Trophoblast cell (in vitro differentiated cells and primary cell): Measurements from ENCODE around the gene SLITRK3.

ENCODE experiments used
- DNase-seq, 2 donors: peaks; one replicate each; pipeline ENCODE4 v3.0.0-alpha.2; 2016
- H2AFZ ChIP-seq: 2 replicates; pipeline ENCODE4 v1.6.1; 2013; ENCODE audit warnings: low read length, moderate library complexity, mild to moderate bottlenecking; ENCODE audit not compliant: insufficient read depth, poor library complexity
- H2AK5ac ChIP-seq: 2 replicates; pipeline ENCODE4 v1.6.1; 2013; ENCODE audit warnings: mild to moderate bottlenecking, low read length
- H2BK120ac ChIP-seq: 2 replicates; pipeline ENCODE4 v1.6.1; 2013; ENCODE audit warnings: low read length, mild to moderate bottlenecking, moderate library complexity; ENCODE audit not compliant: insufficient read depth, poor library complexity
- H2BK12ac ChIP-seq: 2 replicates; pipeline ENCODE4 v1.6.1; 2013; ENCODE audit warnings: mild to moderate bottlenecking, low read length, moderate library complexity
- H2BK5ac ChIP-seq: 2 replicates; pipeline ENCODE4 v1.6.1; 2013; ENCODE audit warnings: low read length, low read depth, moderate library complexity, mild to moderate bottlenecking; ENCODE audit not compliant: poor library complexity
- H3K14ac ChIP-seq: 2 replicates; pipeline ENCODE4 v1.6.1; 2013; ENCODE audit warnings: mild to moderate bottlenecking, low read length
- H3K18ac ChIP-seq: 2 replicates; pipeline ENCODE4 v1.6.1; 2013; ENCODE audit warnings: mild to moderate bottlenecking, low read length
- H3K23ac ChIP-seq: 2 replicates; pipeline ENCODE4 v1.6.1; 2013; ENCODE audit warnings: low read length
- H3K27ac ChIP-seq: 2 replicates; pipeline ENCODE4 v1.5.1; 2013; ENCODE audit warnings: low read depth, mild to moderate bottlenecking, inconsistent platforms, low read length, moderate library complexity
- H3K27me3 ChIP-seq: 2 replicates; pipeline ENCODE4 v1.6.1; 2013; ENCODE audit warnings: inconsistent platforms, mild to moderate bottlenecking, low read length, moderate library complexity; ENCODE audit not compliant: insufficient read depth
- H3K36me3 ChIP-seq, 2 experiments: 1 replicate in 1 of 2; 2 replicates in 1 of 2; pipeline ENCODE4 v1.6.1; 2013; ENCODE audit warnings: low read length in 2 of 2, mild to moderate bottlenecking in 2 of 2, moderate library complexity in 1 of 2; ENCODE audit not compliant: insufficient read depth in 2 of 2, control insufficient read depth in 1 of 2
- H3K4ac ChIP-seq: 2 replicates; pipeline ENCODE4 v1.6.1; 2013; ENCODE audit warnings: low read depth, mild to moderate bottlenecking, low read length, moderate library complexity
- H3K4me1 ChIP-seq, 2 experiments: 1 replicate in 1 of 2; 2 replicates in 1 of 2; pipeline ENCODE4 v1.6.1; 2013; ENCODE audit warnings: low read length in 2 of 2, mild to moderate bottlenecking in 2 of 2, moderate library complexity in 1 of 2; ENCODE audit not compliant: insufficient read depth in 2 of 2, control insufficient read depth in 1 of 2
- H3K4me2 ChIP-seq: 2 replicates; pipeline ENCODE4 v1.6.1; 2013; ENCODE audit warnings: inconsistent platforms, mild to moderate bottlenecking, low read length, moderate library complexity
- H3K4me3 ChIP-seq: 2 replicates; pipeline ENCODE4 v1.5.1; 2013; ENCODE audit warnings: mild to moderate bottlenecking, low read depth, low read length, inconsistent platforms
- H3K79me1 ChIP-seq: one replicate; pipeline ENCODE4 v1.6.1; 2013; ENCODE audit warnings: low read length
- H3K79me2 ChIP-seq: 2 replicates; pipeline ENCODE4 v1.6.1; 2013; ENCODE audit warnings: low read length, mild to moderate bottlenecking; ENCODE audit not compliant: control insufficient read depth, insufficient read depth, poor library complexity
- H3K9ac ChIP-seq: 2 replicates; pipeline ENCODE4 v1.6.1; 2013; ENCODE audit warnings: mild to moderate bottlenecking, low read length
- H3K9me3 ChIP-seq: 2 replicates; pipeline ENCODE4 v1.6.1; 2013; ENCODE audit warnings: low read depth, mild to moderate bottlenecking, control low read depth, inconsistent platforms, low read length; ENCODE audit not compliant: insufficient read depth
- H4K12ac ChIP-seq: 2 replicates; pipeline ENCODE4 v1.6.1; 2013; ENCODE audit warnings: low read depth, mild to moderate bottlenecking, low read length, moderate library complexity
- H4K8ac ChIP-seq: 2 replicates; pipeline ENCODE4 v1.6.1; 2013; ENCODE audit warnings: low read depth, mild to moderate bottlenecking, low read length, moderate library complexity
- H4K91ac ChIP-seq: one replicate; pipeline ENCODE4 v1.6.1; 2013; ENCODE audit warnings: low read depth, mild to moderate bottlenecking, low read length, moderate library complexity
- WGBS: extraction: QIAGEN DNeasy Blood & Tissue Kit; methylation state at CpG from one replicate; pipeline ENCODE4 v1.1.7; 2013; ENCODE audit warnings: missing lambda C conversion rate; ENCODE audit not compliant: insufficient read length, insufficient coverage; ENCODE audit errors: extremely low coverage; 5-methylcytosine and 5-hydroxymethylcytosine counted together

The SLITRK3 gene

DNA sequence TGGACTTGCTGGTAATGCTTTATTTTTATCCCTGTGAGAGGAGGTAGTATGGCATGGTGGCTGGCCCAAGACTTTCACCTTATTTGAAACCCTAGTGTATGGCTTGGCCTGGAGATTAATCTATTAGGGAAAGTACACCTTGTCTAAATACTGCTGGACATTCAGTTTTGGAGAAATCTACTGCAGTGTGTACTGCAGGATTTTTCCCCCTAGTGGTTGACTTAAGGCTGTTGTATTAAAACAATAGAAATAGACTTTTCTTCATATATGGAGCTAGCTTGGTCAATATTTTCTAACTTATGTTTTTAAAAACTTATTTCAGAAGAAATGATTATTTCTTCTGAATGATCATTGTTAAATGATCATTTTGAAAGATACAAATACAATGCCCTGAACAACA is 13.9 kb upstream of the SLITRK3 start:
- Histone ChIP-seq H3K9me3 (no peaks in the 10 kb centered on the region), H3K18ac (no peak overlapping the region), H4K91ac (no peak overlapping the region), H4K12ac (no peak overlapping the region), H3K23ac (no peak overlapping the region), H3K79me1 (no peaks in the 10 kb centered on the region), H2AK5ac (no peak overlapping the region), H4K8ac (no peak overlapping the region), H3K14ac (no peak overlapping the region), H2BK120ac (no peak overlapping the region), H3K4me1 (no peaks in the 10 kb centered on the region), H3K36me3 (no peaks in the 10 kb centered on the region), H2BK5ac (no peak overlapping the region), H2BK12ac (no peak overlapping the region), H3K4me2 (no peak overlapping the region), H3K79me2 (no peaks in the 10 kb centered on the region), H3K27ac (no peak overlapping the region), H3K9ac (no peak overlapping the region), H3K4me3 (no peak overlapping the region), H2AFZ (no peak overlapping the region), H3K4ac (no peak overlapping the region), H3K27me3 (no peaks in the 10 kb centered on the region)
- no peak for DNase-seq

DNA sequence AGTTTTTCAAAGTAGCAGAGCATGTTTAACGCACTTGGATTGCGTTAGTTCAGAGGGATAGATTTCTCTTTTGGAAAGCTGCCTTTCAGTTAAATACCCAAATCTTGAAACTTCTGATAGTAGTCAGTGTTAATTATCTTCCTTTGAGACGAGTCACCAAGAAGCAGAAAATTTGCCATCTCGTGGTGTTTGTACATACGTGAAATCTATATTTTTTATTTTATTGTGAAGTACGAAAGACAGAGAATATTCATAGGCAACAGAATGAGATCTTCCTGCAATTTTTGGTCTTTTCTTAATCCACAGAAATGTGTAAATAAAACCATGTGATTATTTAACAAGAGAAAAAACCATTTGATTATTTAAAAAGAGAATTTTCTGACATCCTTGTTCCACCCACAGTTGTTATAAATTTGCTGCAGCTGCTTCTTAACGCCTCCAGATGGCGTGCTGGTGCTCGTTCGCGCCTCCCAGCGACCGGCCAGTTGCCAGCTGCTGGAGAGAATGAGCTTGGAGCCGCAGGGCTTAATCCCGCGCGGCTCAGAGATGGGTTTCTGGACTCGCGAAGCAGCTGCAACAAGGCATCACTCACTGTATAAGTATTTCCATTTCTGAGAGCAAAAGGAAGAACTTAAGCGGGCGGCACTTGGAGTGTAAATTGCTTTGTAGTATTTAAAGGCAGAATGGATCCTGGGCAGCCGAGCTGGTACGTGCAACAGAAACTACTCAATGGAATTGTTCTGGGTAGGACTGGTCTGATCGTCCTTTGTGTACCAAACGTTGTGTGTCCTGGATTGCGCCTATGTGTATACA is 10.5 kb upstream of the SLITRK3 start:
- no peak overlapping the region for H3K4me3 ChIP-seq
- no peak overlapping the region for H2BK120ac ChIP-seq
- no peaks in the 10 kb centered on the region for H3K79me1 ChIP-seq
- H3K9me3 ChIP-seq: no peaks in the 10 kb centered on the region
- no peaks in the 10 kb centered on the region for H3K79me2 ChIP-seq
- no peak overlapping the region for H3K14ac ChIP-seq
- peak; percentile 91 for DNase-seq
- H2BK12ac ChIP-seq: no peak overlapping the region
- no peak overlapping the region for H3K23ac ChIP-seq
- no peak overlapping the region for H2BK5ac ChIP-seq
- H2AK5ac ChIP-seq: no peak overlapping the region
- no peaks in the 10 kb centered on the region for H3K4me1 ChIP-seq
- no peak overlapping the region for H3K27ac ChIP-seq
- H3K27me3 ChIP-seq: no peaks in the 10 kb centered on the region
- WGBS: no CpG with 5 or more reads among the region's 26 CpGs
- H3K36me3 ChIP-seq: no peaks in the 10 kb centered on the region
- no peak overlapping the region for H3K9ac ChIP-seq
- no peak overlapping the region for H3K18ac ChIP-seq
- no peak overlapping the region for H4K12ac ChIP-seq
- H3K4me2 ChIP-seq: peak overlapping the region; percentile 53
- H3K4ac ChIP-seq: no peak overlapping the region
- H4K8ac ChIP-seq: no peak overlapping the region
- H4K91ac ChIP-seq: no peak overlapping the region
- H2AFZ ChIP-seq: peak overlapping the region; percentile 71

DNA sequence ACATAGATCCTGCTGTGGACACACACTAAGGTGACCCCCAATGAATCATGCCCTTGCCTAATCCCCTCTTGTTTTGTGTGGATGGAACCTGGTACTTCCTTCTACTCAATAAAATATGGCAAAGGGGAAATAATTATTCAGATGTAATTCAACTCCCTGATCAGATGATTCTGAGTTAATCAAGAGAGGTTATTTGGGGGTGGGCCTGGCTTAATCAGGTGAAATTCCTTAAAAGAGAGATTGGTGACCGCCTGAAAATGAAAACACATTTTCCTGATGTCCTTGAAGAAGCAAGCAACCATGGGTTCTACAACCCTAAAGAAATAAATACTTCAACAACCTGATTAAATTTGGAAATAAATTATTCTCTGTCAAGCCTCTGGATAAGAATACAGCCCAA is 8.3 kb upstream of the SLITRK3 start:
- Histone ChIP-seq H3K9ac (no peak overlapping the region), H3K14ac (no peak overlapping the region), H3K27me3 (no peaks in the 10 kb centered on the region), H2AFZ (no peak overlapping the region), H4K8ac (no peak overlapping the region), H2BK5ac (no peak overlapping the region), H3K79me1 (no peaks in the 10 kb centered on the region), H3K79me2 (no peaks in the 10 kb centered on the region), H3K4me2 (no peak overlapping the region), H2BK120ac (no peak overlapping the region), H2BK12ac (no peak overlapping the region), H3K27ac (no peak overlapping the region), H3K4me3 (no peak overlapping the region), H3K4me1 (no peaks in the 10 kb centered on the region), H3K9me3 (no peaks in the 10 kb centered on the region), H4K91ac (no peak overlapping the region), H3K23ac (no peak overlapping the region), H3K36me3 (no peaks in the 10 kb centered on the region), H2AK5ac (no peak overlapping the region), H3K18ac (no peak overlapping the region), H3K4ac (no peak overlapping the region), H4K12ac (no peak overlapping the region)
- WGBS: no CpG with 5 or more reads among the region's 1 CpG
- DNase-seq: no peak

GRCh38 chr3:165202995-165203394 is 6.8 kb upstream of the SLITRK3 start:
- Histone ChIP-seq H3K9me3 (no peaks in the 10 kb centered on the region), H3K79me1 (no peaks in the 10 kb centered on the region), H3K4me3 (no peak overlapping the region), H3K79me2 (no peaks in the 10 kb centered on the region), H3K4me2 (no peak overlapping the region), H4K91ac (no peak overlapping the region), H4K8ac (no peak overlapping the region), H2BK120ac (no peak overlapping the region), H3K18ac (no peak overlapping the region), H3K14ac (no peak overlapping the region), H2AFZ (no peak overlapping the region), H3K4me1 (no peaks in the 10 kb centered on the region), H3K27me3 (no peaks in the 10 kb centered on the region), H3K9ac (no peak overlapping the region), H2BK12ac (no peak overlapping the region), H3K23ac (no peak overlapping the region), H3K27ac (no peak overlapping the region), H4K12ac (no peak overlapping the region), H3K4ac (no peak overlapping the region), H2BK5ac (no peak overlapping the region), H2AK5ac (no peak overlapping the region), H3K36me3 (no peaks in the 10 kb centered on the region)
- WGBS: no CpG with 5 or more reads among the region's 5 CpGs
- DNase-seq: no peak
